SK-N-SH (cell line): ENCODE measurements around the gene SERBP1. TPM values are rescaled to one million over a fixed set of nuclear protein-coding genes. Genes with fewer than 3 reads are reported as not detected.
"Not testable (repeated sequence)": the region's sequence is repeated elsewhere in the genome, so short reads cannot be mapped to it uniquely, and the experiment has no call there.

Source experiments
- CTCF ChIA-PET: fragments of 300-600, 350-600 bp; formaldehyde crosslinking; extraction: SDS; loops from one replicate; lab custom pipeline; 2021; lab: Yijun Ruan, JAX
- POLR2A ChIA-PET: fragments of 350-600 bp; sonication (Branson Sonifier 250); formaldehyde crosslinking; extraction: SDS; loops from one replicate; lab custom pipeline; 2020; ENCODE audit warnings: antibody characterized with exemption, inconsistent platforms; lab: Yijun Ruan, JAX
- DNase-seq: peaks from one replicate; pipeline ENCODE4 v3.0.0; 2012
- H2AFZ ChIP-seq: fragments of 200-600 bp; sonication (generic); 2 replicates; pipeline ENCODE4 v1.8.1; 2016; ENCODE audit warnings: antibody characterized with exemption, mild to moderate bottlenecking, low read depth
- H3F3A ChIP-seq: fragments of 200-600 bp; sonication (generic); replicated peaks from 2 replicates; pipeline ENCODE3; 2016; ENCODE audit warnings: antibody characterized with exemption, mild to moderate bottlenecking; ENCODE audit not compliant: insufficient read depth
- H3K27ac ChIP-seq, 2 experiments: fragments of 200-500 bp in 1 of 2; fragments of 200-600 bp in 1 of 2; sonication (Bioruptor generic) in 1 of 2; sonication (generic), shearing (Covaris generic) in 1 of 2; 2 replicates each; pipeline versions ENCODE4 v1.5.1 to v1.6.1; 2014 to 2016; ENCODE audit warnings: low read depth in 2 of 2, inconsistent platforms in 1 of 2, low read length in 1 of 2, mild to moderate bottlenecking in 1 of 2, mixed read lengths in 1 of 2
- H3K27me3 ChIP-seq: fragments of 200-600 bp; sonication (generic), shearing (Covaris generic); 2 replicates; pipeline ENCODE4 v1.6.1; 2016; ENCODE audit warnings: mixed run types; ENCODE audit not compliant: insufficient read depth
- H3K36me3 ChIP-seq, 2 experiments: fragments of 200-500 bp in 1 of 2; fragments of 200-600 bp in 1 of 2; sonication (Bioruptor generic) in 1 of 2; sonication (generic) in 1 of 2; replicated peaks in 1 of 2; 2 replicates each; pipeline versions ENCODE3 to v1.5.1; 2014 to 2016; ENCODE audit warnings: low read length in 1 of 2, mild to moderate bottlenecking in 1 of 2; ENCODE audit not compliant: insufficient read depth in 2 of 2, control insufficient read depth in 1 of 2
- H3K4me1 ChIP-seq, 2 experiments: fragments of 200-500 bp in 1 of 2; fragments of 200-600 bp in 1 of 2; sonication (Bioruptor generic) in 1 of 2; sonication (generic), shearing (Covaris generic) in 1 of 2; 2 replicates each; pipeline versions ENCODE4 v1.5.1 to v1.6.1; 2014 to 2016; ENCODE audit warnings: low read depth in 1 of 2, low read length in 1 of 2, mixed run types in 1 of 2; ENCODE audit not compliant: insufficient read depth in 2 of 2, control insufficient read depth in 1 of 2
- H3K4me2 ChIP-seq: fragments of 200-600 bp; sonication (generic), shearing (Covaris generic); 2 replicates; pipeline ENCODE4 v1.6.1; 2017; ENCODE audit warnings: mixed run types
- H3K4me3 ChIP-seq, 2 experiments: fragments of 200-500 bp in 1 of 2; fragments of 200-600 bp in 1 of 2; sonication (Bioruptor generic) in 1 of 2; sonication (generic), shearing (Covaris generic) in 1 of 2; 2 replicates each; pipeline versions ENCODE4 v1.5.1 to v1.8.1; 2014 to 2016; ENCODE audit warnings: low read depth in 2 of 2, inconsistent platforms in 1 of 2, low read length in 1 of 2, mild to moderate bottlenecking in 1 of 2, mixed read lengths in 1 of 2, moderate library complexity in 1 of 2
- H3K79me2 ChIP-seq: fragments of 200-600 bp; sonication (generic); 2 replicates; pipeline ENCODE4 v1.8.1; 2017; ENCODE audit warnings: mild to moderate bottlenecking; ENCODE audit not compliant: insufficient read depth
- H3K9ac ChIP-seq: fragments of 200-600 bp; sonication (generic); 2 replicates; pipeline ENCODE4 v1.6.1; 2017; ENCODE audit warnings: mixed run types
- H3K9me2 ChIP-seq: fragments of 200-600 bp; sonication (generic); 2 replicates; pipeline ENCODE4 v1.6.1; 2017; ENCODE audit warnings: mixed run types
- H3K9me3 ChIP-seq: fragments of 200-600 bp; sonication (generic); 2 replicates; pipeline ENCODE4 v1.6.1; 2017; ENCODE audit warnings: mixed run types, mild to moderate bottlenecking, moderate library complexity
- H4K20me1 ChIP-seq: fragments of 200-600 bp; sonication (generic); 2 replicates; pipeline ENCODE4 v1.6.1; 2017; ENCODE audit warnings: mild to moderate bottlenecking, mixed run types; ENCODE audit not compliant: insufficient read depth
- FOXJ3 ChIP-seq: sonication (generic); formaldehyde crosslinking; IDR thresholded peaks from 2 replicates; pipeline ENCODE4 v1.5.1; 2020; ENCODE audit warnings: mild to moderate bottlenecking, missing genetic modification reagents
- GABPA ChIP-seq: IDR thresholded peaks from 2 replicates; pipeline ENCODE4 v1.4.0; 2012; ENCODE audit warnings: low read depth, mild to moderate bottlenecking
- JUND ChIP-seq: IDR thresholded peaks from 2 replicates; pipeline ENCODE4 v1.4.0; 2012
- NFIC ChIP-seq: IDR thresholded peaks from 2 replicates; pipeline ENCODE4 v1.4.0; 2012; ENCODE audit warnings: borderline replicate concordance
- RCOR1 ChIP-seq: fragments of 150-350 bp; IDR thresholded peaks from 2 replicates; pipeline ENCODE4 v1.6.1; 2017; ENCODE audit warnings: antibody characterized with exemption, low read length
- SMC3 ChIP-seq: IDR thresholded peaks from 2 replicates; pipeline ENCODE4 v1.6.1; 2012; ENCODE audit warnings: low read depth, low read length, improper control_type of control experiment
- TEAD4 ChIP-seq: IDR thresholded peaks from 2 replicates; pipeline ENCODE4 v1.4.0; 2012; ENCODE audit warnings: mild to moderate bottlenecking, borderline replicate concordance; ENCODE audit not compliant: insufficient read depth
- USF2 ChIP-seq: fragments of 150-350 bp; IDR thresholded peaks from 2 replicates; pipeline ENCODE4 v1.6.1; 2017; ENCODE audit warnings: antibody characterized with exemption, low read length, low read depth, borderline replicate concordance
- YY1 ChIP-seq: IDR thresholded peaks from 2 replicates; pipeline ENCODE4 v1.4.0; 2012; ENCODE audit warnings: low read depth, mild to moderate bottlenecking
- WGBS: methylation state at CpG from one replicate; pipeline ENCODE4 v1.1.6; 2017; ENCODE audit warnings: low lambda C conversion rate; 5-methylcytosine and 5-hydroxymethylcytosine counted together
- polyA plus RNA-seq, 3 experiments: library from polyadenylated mRNA; depleted of rRNA; stranded (reverse); fragments of >200 nt; gene quantifications; 2 replicates each; pipeline ENCODE4 v1.2.3, GENCODE V29; 2012
- TF ChIP-seq, protein P1 (sequence below): IDR thresholded peaks from 2 replicates; pipeline ENCODE4 v1.4.0; 2012; ENCODE audit warnings: low read depth
- TF ChIP-seq, protein P2 (sequence below): IDR thresholded peaks from 2 replicates; pipeline ENCODE4 v1.4.0; 2012; ENCODE audit warnings: low read depth, borderline replicate concordance

The SERBP1 gene
- polyA plus RNA-seq, 1 of the 3 experiments (the other 2 are of a cell fraction): 194 TPM

DNA sequence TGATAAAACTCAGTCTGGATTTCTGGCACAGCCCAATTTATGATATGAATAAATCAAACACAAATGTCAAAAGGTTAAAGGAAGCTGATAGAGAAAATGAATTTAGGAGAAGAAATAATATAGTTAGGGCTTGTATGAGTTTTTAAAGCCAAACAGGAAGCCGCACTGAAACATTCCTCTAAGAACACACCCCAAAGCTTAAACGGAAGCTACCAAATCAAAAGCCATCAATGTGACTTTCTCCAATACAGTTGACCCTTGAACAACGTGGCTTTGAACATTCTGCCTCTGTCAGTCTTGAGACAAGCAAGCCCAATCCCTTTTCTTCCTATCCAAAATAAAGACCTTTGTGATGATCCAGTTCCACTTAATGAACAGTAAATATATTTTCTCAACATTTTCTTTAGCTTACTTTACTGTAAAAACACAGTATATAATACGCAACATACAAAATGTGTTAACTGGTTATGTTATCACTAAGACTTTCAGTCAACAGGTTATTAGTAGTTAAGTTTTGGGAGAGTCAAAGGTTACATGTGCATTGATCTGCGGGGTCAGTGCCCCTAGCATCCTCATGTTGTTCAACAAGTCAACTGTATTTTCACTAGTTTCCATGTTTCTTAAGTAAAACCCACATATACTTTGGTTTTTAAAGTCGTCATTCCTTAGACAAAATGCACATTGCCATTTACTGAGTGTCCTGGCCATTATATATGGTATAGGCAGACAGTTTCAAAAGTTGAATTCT, 11.2 kb downstream of the SERBP1 start:
- peaks cover 71 to 88% of the 10 kb centered on the region in 2 experiments for H3K36me3 ChIP-seq
- no peaks in the 10 kb centered on the region for H3K27me3 ChIP-seq
- no peak overlapping the region for H3K27ac ChIP-seq
- no peak for DNase-seq
- H3K9me3 ChIP-seq: no peaks in the 10 kb centered on the region
- WGBS: 89% methylated on average over 6 of the region's 6 CpGs
- H3K9me2 ChIP-seq: no peaks in the 10 kb centered on the region
- H2AFZ ChIP-seq: no peak overlapping the region
- H3K4me1 ChIP-seq: no peaks in the 10 kb centered on the region; a peak in 1 of 4 replicates
- no peak overlapping the region for H3K4me2 ChIP-seq
- TF ChIP-seq, protein P1, sequence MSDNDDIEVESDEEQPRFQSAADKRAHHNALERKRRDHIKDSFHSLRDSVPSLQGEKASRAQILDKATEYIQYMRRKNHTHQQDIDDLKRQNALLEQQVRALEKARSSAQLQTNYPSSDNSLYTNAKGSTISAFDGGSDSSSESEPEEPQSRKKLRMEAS: no peak
- TF ChIP-seq, protein P2, sequence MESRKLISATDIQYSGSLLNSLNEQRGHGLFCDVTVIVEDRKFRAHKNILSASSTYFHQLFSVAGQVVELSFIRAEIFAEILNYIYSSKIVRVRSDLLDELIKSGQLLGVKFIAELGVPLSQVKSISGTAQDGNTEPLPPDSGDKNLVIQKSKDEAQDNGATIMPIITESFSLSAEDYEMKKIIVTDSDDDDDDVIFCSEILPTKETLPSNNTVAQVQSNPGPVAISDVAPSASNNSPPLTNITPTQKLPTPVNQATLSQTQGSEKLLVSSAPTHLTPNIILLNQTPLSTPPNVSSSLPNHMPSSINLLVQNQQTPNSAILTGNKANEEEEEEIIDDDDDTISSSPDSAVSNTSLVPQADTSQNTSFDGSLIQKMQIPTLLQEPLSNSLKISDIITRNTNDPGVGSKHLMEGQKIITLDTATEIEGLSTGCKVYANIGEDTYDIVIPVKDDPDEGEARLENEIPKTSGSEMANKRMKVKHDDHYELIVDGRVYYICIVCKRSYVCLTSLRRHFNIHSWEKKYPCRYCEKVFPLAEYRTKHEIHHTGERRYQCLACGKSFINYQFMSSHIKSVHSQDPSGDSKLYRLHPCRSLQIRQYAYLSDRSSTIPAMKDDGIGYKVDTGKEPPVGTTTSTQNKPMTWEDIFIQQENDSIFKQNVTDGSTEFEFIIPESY: no peak
- TF ChIP-seq NFIC: no peak
- TF ChIP-seq GABPA: no peak
- no peak for TF ChIP-seq TEAD4
- TF ChIP-seq YY1: no peak
- no peak for TF ChIP-seq SMC3
- TF ChIP-seq JUND: no peak
- no peak for TF ChIP-seq FOXJ3 (CRISPR knock-in tag)
- TF ChIP-seq USF2: no peak
- TF ChIP-seq RCOR1: no peak
- TF ChIP-seq, all 33 proteins: peak for 0
- Histone ChIP-seq H3K4me3 (no peak overlapping the region), H3K9ac (no peak overlapping the region), H4K20me1 (peaks cover 77% of the 10 kb centered on the region), H3K79me2 (peaks cover 97% of the 10 kb centered on the region), H3F3A (peaks cover 8% of the 10 kb centered on the region)
- CTCF ChIA-PET: interaction anchor here (1.0 kb wide), 1 partner anchor 81 kb away, joined by 3 read pairs; no protein-coding TSS in a partner anchor
- POLR2A ChIA-PET: no interaction called here

- WGBS: 80% methylated on average over 4 of the region's 4 CpGs
- H3K4me1 ChIP-seq, H3K27ac ChIP-seq, H3K9ac ChIP-seq, H3F3A ChIP-seq, DNase-seq, H3K9me2 ChIP-seq, H3K9me3 ChIP-seq, CTCF ChIA-PET, POLR2A ChIA-PET, H2AFZ ChIP-seq, H3K4me3 ChIP-seq, H3K4me2 ChIP-seq, H3K27me3 ChIP-seq: not testable (repeated sequence)
- H3K79me2 ChIP-seq: peaks cover 89% of the 10 kb centered on the region
- H3K36me3 ChIP-seq: peaks cover 72 to 89% of the 10 kb centered on the region in 2 experiments
- H4K20me1 ChIP-seq: peaks cover 71% of the 10 kb centered on the region
Measured at GRCh38 chr1:67417733-67418132, 12.5 kb downstream of the SERBP1 start.
